Amniotic epithelial cell (primary cell): ENCODE results near the gene GGT1.
"Not testable (repeated sequence)": the region's sequence is repeated elsewhere in the genome, so short reads cannot be mapped to it uniquely, and the experiment has no call there.

Experiments
- DNase-seq: peaks from one replicate; pipeline ENCODE4 v3.0.0-alpha.2; 2010; ENCODE audit warnings: low read depth

Gene GGT1

DNA sequence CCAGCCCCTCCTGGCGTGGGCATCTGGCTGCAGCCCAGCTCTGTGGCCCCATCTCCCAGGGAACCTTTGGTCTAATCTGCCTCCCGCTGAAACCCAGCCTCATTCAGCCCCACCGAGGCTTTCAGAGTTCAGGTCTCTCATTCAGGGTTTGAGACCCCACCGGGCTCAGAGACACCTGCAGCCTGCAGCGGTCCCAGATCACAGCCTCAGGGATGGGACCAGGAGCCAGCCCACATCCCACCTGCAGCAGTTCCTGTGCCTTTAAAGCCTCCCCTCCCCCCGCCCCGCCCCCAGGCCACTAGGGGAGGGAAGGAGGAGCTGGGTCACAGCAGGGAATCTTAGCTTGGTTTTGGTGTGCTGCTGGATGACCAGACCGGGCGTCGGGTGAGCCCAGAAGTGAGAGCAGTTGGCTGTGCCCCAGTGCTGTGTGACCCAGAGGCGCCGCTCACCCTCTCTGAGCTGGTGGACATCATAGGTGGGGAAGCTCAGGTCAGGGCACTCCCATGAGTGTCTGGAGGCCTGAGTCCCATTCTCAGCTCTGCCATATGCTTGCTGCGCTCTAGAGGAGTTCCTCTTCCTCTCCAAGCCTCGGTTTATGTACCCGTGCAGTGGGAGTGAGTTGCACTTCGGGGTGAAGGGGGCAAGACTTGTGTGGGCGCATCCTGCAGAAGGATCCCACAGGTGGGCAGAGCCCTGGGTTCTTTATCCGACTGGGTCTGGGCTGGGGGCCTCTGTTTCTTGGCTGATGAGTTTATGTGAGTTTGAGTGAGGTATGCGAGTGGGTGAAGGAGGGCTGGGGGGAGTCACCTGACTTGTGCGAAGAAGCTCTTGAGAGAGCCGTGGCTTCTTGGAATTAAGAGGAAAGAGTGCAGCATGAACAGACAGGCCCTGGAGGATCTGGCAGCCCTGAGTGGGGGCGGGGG lies at the start of gene GGT1:
GGT1 (plus strand) TSS at position 347 of the 923 bp plus-strand sequence. CDS start 7,889 bp downstream, outside the sequence.
- DNase-seq: not testable (repeated sequence)

DNA sequence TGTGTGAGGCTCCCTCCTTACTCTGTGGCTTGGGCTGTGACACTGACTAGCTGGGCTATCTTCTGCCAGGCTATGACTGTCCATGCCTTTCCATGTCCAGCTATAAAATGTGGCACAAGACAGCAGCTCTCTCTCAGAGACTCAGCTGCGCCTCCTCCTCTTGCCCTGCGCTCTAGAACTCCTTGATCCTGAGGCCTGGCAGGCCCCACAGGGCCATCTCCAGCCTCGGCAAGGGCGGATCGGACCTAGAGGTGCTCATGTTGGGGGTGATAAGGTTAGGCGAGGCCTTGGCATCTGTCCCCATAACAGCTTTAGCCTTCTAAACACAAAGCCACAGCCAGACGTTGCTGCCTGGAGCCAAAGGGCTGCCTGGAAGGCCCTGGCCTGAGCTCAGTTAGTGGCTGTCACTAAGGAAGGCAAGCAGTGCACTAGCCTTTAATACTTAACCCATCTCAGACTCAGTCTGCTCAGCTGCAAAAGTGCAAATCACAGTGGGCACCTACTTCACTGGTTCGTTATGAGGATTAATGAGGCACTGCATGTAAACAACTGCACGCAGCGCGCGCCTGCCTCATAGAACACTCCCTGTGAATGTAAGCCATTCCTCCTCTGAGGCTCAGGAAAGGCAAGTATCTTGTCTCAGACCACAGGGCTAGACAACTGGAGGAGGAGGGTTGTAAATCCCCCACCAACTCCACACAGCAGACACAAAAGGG lies 49.2 kb upstream of the GGT1 start:
- peak; percentile 43 for DNase-seq

DNA sequence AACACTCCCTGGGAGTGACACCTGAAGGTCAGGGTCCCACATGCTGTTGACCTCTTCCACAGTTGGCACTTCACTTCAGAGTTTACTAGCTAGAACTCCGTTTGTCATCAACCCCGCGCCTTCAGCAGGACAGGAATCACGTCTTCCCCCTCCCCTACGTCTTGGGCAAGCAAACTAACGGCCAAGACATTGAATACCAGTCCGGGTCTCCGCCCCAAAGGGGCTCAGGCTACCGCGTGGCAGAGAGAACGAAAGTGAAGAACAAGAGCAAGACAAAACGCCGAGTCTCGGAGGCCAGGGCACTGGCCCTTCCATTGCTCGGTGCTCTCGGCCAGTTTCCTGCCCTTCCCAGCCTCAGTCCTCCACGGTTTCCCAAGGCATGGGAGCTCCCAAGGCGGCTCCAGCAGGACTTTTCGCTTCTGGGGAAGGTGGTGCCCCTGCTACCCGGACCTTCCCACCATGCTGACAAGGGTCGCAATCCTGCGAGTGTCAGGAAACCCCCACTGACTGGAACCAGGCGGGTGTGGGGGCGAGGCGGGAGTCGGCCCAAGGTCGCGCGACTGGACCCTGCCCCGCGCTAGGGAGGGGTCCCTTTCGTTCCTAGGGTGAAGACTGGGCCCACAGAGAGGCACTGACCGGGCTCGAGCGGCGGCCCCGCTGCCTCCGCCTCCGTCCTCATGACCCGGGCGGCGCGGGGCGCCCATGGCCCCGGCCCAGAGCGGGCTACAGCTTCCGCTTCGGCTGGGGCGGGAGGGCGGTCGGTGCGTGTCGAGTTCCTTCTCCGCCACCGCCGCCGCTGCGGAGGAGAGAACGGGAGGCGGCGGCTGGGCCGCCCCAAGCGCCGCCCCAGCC lies 48.5 kb upstream of the GGT1 start, which contains the start of gene GUCD1:
GUCD1 (minus strand) TSS at position 826 of the 852 bp plus-strand sequence; CDS start at position 679, 147 bp downstream.
- DNase-seq: peak; percentile 37

DNA sequence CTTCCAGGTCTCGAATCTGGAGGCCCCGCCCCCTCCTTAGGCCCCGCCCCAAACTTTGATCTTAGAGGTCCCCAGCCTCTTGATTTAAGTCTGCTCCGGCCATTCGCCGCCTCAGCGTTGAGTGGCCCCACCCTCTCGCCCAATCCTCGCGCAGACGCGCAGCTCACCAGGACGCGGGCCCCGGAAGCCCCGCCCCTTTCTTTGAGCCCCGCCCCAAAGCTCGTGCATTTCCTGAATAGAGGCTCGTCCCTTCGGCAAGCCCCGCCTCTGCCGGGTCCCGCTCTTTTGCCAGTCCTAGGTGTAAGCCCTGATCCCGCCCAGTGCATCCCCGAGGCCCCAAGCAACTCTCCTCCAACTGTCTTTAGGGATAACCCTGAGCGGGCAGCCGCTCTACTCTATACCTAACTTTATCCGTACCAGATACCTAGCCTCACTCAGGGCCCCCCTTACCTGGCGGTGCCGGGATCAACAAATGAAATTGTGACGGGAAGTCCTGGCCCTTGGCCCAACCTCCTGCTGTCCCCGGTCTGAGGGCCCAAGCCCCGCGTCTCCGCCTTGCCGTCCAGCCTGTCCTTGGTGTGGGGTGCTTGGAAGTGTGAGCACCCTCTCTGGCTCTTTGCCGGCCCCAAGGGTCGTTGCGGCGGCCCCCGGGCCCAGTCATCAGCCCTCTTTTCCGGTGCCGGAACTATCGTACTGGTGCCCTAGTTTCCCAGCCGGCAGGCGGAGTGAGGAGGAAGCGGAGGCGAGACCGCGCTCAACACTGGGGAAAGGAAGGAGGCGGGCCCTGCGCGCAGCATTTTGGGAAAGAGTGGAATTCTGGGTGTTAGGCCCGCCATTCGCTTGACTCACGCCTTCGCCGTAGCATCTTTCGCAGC lies 47.6 kb upstream of the GGT1 start, which contains the start of gene SNRPD3:
SNRPD3 (plus strand) TSS at position 835 of the 875 bp plus-strand sequence. CDS start 1,676 bp downstream, outside the sequence.
- DNase-seq: peak; percentile 97

DNA sequence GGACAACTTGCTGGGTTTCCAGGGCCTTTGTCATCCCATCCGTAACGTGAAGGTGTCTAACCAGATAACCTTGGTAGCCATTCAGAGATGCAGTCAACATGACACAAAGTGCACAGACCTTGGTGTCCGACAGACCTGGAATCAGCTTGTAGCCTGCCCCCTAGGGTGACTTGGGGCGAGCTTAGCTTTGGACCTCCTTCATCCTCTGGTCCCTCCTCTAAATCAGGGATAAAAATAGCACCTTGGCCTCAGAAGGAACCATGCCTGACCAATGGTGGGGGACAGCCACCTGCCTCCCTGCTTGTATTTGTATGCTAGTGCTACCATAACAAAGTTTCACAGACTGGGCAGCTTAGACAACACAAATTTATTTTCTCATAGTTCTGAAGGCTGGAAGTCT lies 43.5 kb upstream of the GGT1 start:
- no peak for DNase-seq

DNA sequence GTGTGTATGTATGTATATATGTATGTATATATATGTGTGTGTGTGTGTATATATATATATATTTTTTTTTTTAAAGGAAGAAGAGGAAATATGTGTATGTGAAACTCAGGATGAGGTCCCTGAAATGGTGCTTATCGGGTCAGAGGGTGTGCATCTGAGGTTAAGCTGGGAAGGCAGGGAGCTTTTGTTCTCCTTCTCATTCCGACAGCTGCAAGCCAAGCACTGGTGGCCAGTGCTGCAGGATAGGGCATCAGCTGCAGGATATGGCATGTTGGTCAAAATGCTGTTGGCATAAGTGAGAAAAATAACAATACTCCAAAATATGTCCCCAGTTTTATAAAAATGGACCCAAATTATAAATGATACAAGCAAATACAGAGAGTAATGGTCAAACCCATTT lies 39.7 kb upstream of the GGT1 start:
- DNase-seq: no peak

DNA sequence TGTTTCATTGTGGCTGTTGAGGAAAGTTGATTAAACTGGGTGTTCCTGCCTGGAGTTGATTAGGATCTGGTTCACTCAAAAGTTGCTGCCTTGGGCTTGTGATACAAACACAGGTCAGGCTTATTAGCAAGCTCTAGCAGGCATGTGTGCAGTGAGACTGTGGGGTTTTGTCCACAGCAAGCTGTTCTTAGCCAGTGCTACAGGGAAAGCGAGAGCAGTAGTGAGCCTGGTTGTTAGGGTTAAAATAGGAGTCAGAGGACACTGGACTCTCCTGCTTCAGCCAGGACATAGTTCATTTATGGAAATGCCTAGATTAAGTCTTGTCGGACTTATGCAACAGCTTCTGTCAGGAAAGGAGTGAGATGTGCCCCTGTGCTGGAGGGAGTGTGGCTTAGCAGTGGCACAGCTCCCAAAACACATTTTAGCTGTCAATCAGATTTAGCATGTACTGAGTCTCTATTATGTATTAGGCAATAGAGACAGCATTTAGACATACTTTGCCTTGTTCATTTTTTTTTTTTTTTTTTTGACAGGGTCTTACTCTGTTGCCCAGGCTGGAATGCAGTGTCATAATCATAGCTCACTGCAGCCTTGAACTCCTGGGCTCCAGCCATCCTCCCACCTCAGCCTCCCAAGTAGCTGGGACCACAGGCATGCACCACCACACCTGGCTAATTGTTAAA lies 38.5 kb upstream of the GGT1 start:
- DNase-seq: peak; percentile 88

DNA sequence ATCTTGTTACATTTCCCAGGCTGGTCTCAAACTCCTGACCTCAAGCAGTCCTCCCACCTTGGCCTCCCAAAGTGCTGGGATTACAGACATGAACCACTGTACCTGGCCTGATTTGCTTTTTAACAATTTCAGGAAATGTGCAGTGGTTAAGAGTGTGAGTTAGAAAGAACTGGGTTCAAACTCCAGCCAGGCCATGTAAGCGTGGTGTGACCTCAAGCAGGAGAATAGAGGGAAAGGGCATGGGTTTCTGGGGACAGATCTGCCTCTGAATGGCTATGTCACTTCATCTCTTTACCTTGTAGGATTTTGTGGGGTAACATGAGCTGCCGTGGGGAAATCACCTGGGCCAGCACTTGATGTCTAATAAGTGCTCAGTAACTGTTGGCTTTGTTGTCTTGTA lies 37.9 kb upstream of the GGT1 start:
- no peak for DNase-seq

DNA sequence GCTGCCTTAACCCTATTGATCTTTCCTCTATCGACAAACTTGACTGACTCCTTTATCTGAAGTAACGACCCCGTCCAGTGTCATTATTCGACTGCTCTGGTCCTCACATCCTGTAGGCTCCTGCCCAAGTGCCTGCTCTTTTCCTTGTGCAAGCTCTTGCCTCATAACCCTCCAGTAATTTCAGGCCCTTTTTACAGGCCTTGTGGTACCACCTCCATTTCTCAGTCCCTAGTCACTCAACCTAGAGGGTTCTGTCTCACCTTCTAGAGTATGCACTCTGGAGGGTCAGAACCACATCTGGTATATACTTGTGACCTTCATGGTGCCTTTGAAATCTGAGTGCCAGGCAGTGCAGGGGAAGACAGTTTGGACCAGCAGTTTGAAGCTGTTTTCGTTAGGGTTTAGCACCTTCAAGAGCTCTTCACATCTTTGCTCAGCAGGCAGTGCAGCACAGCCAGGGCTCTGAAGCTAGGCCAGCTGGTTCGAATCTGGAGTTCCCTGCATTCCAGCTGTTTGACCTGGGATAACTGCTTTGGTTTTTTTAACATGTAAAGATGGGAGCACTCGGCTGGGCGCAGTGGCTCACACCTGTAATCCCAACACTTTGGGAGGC lies 36.0 kb upstream of the GGT1 start:
- peak; percentile 29 for DNase-seq

DNA sequence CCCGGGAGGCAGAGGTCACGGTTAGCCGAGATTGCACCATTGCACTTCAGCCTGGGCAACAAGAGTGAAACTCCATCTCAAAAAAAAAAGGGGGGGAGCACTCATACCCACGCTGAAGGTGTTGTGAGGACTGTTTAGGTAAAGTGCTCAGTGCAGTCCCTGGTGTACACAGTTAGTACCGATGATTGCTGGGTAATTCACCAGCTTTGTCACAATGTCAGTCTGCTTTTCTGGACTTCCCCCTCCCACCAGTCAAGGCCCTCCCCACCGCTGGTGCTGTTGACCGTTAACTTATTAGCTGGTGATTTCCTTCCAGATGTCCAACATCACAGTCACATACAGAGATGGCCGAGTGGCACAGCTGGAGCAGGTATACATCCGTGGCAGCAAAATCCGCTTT lies 35.3 kb upstream of the GGT1 start:
- no peak for DNase-seq

DNA sequence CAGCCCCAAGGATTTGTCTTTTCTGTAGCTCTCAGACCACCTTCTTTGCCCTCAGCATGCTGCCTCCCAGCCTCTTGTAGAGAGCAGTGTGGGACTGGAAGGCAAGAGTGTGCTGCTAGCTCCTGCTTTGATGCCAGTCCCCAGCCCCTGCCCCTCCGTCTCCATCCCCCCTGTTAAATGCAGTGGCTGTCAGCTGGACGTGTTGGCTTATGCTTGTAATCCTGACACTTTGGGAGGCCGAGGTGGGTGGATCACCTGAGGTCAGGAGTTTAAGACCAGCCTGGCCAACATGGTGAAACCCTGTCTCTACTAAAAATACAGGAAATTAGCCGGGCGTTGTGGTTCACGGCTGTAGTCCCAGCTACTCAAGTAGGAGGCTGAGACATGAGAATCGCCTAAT lies 31.7 kb upstream of the GGT1 start:
- DNase-seq: no peak

DNA sequence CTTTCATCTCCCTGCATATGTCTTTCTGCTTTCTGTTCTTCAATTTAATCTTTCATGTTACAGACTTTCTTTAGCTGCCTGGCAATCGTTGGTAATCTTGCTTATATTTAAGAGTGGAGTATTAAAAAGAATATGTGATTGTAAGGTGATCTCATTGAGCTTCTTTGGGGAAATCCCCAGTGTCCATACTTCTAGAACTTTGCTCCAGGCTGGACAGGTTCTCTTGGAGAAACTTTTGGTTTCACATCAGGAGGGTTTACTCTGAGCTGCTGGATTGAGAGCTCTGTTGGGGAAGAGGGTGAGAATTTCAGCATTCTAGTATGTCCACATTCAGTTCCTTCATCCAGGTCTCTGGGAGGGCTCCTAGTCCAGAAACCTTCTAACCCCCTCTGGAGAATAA lies 26.2 kb upstream of the GGT1 start:
- DNase-seq: no peak

DNA sequence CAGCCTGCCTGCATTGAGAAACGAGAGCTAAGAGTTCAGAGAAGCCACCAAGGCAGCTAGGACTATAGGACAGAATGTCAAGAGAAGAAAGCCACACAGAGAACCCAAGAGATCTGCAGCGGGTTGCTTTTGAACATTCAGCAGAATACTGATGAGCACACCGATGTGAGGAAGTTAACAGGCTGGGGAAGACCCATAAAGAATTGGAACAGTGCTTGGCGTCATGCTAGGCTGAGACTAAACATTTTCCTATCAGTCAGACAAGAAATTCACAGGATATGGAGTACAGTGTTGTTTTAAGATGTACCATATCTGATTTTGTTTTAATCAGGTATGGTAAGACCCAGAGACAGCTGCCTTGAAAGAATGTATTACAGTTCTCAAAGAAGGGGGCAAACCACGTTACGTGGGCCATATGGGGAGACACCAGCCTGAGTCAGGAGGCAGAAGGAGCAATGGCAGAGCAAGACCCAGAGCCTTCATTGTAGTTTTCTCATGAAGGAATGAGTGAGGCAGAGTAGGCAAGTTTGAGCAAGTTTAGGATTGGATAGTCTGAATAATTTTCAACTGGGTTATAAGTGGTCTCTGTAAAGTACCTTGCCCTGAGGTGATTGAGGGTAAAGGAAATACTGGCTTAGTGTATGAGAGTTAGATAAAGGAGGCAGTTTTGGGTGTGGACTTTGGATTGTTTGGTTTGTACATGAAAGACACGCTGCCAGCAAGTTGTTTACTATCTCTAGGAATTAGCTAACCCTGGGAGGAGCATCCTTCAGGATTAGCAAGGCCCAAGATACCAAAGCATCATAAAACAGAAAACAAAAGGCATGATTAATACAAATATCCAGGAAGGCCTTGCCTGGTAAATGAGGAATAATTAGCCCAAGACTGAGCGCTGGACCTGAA lies 24.4 kb upstream of the GGT1 start:
- DNase-seq: peak; percentile 78

DNA sequence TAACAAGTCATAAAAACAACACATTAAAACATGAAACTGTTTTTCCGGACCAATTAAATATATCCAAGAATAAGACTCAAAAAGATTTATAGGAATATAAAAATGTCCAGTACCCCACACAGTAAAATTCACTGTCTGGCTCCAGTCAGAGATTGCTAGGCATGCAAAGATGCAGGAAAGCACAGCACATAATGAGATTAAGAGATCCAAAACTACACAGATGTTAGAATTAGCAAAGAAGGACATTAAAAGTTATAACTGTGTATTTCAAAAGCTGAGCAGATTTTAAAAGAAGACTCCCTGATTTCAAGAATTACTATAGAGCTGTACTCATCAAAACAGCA lies 23.8 kb upstream of the GGT1 start:
- no peak for DNase-seq

DNA sequence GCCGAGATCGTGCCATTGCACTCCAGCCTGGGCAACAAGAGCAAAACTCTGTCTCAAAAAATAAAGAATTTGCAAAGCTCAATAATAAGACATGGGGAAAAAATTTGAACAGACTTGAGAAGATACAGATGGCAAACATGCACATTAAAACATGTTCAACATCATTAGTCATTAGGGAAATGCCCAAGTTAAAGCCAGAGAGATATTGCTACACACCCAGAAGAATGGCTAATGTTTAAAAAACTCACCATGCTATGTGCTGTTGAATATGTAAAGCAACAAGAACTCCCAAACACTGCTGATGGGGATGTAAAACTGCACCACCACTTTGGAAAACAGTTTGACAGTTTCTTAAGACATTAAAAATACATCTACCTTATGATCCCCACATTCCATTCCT lies 22.7 kb upstream of the GGT1 start:
- peak; percentile 94 for DNase-seq

DNA sequence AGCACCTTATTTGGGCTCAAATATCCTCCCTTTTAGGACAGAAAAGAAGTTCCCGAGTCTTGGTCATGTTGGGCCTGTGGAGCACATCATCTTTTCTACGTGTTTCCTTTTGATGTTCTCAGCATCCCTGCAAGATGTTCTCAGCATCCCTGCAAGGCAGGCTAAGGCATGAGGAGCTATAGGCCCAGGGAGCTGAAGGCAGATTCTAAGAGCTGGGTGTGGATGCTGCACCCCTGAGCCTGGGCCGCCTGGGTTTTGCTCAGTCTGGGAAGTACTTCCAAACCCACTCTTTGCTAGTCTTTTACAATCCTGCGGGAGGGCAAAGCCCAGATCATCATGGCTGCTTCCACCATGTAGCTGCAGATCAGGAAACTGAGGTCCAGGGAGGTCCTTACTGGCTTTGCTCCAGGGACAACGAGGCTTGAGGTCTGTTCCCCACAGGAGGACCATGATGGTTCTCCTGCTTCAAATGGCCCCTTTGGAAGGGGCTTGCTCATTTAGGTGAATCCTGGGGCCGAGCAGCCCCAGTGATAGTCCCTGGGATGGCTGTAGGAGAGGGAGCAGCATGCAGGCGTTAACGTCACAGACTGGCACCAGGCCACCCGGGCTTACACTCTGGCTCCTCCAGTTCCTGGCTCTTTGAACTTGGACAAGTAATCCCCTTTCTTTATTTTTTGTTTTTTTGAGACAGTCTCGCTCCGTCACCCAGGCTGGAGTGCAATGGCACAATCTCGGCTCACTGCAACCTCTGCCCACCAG lies 20.8 kb upstream of the GGT1 start:
- no peak for DNase-seq

DNA sequence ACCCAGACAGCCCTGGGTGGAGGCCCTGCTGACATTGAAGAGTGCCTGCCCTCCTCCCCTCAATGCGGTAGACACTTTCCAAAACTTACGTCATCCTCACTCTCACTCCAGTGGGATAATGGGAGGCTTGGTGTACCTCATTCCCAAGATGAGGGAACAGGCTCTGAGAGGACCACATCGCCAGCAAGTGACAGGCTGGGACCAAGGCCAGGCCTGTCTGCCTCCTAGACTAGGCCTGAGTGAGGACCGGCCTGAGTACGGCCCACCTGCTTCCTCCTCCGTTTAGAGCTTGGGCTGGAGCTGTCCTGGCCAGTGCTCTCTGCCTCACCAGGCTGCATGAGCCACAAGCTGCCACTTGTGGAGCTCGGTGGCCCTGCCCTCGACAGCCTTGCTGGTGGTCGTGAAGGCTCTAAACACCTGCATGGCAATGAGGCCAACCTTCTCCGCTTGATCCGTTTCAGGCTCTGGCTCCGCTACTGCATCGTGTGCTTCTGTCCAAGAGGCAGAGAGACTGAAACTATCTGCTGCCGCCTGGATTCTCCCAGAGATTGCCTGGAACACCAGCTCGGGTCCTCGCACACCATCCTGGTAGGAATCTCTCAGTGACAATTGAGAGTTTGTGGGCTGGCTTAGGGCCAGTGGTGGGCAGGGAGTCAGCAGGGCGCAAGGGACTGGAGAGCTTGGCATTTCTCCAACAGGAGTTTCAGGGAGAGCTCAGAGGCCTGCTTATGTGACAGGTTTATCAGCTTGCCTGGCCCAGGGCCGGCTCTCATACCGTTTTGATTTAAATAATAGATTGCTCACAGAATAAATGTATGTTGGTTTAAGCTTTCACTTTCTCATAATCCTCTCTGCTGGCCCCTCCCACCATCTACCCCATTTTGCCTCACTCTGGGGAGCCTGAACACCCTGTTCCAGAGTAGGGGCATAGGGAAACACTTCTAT lies 19.5 kb upstream of the GGT1 start:
- peak; percentile 37 for DNase-seq
